ENCODE data around the gene HOXB3. TPM values are rescaled to one million over a fixed set of nuclear protein-coding genes. Genes with fewer than 3 reads are reported as not detected.

Gene HOXB3
- total RNA-seq, 4 donors from 2014 or later: 0.97 to 14.1 (median 3.9) TPM

GRCh38 chr17:48530208-48530886 lies 59.7 kb downstream of the HOXB3 start:
- no peak for DNase-seq (ENCODE audit: low spot score in 2 of 2)
- no peak overlapping the region for H3K4me3 ChIP-seq (ENCODE audit: low read depth, poor library complexity, severe bottlenecking)
- TF ChIP-seq POLR2A (IDR thresholded peaks at IDR 0.05) (no peak), CTCF (IDR thresholded peaks at IDR 0.05) (no peak)
- 85 to 89% methylated on average over 32 to 37 of the region's 37 CpGs for WGBS, 2 donors
- intact Hi-C loops (cut with DNase I; ENCODE audit: low total_unique reads): no loop called here

- no peak for DNase-seq (ENCODE audit: low spot score in 2 of 2)
- TF ChIP-seq CTCF (IDR thresholded peaks at IDR 0.05) (no peak), POLR2A (IDR thresholded peaks at IDR 0.05) (no peak)
- 62 to 74% methylated on average over 11 of the region's 11 CpGs for WGBS, 2 donors
- H3K4me3 ChIP-seq (ENCODE audit: low read depth, poor library complexity, severe bottlenecking): no peak overlapping the region
- intact Hi-C loops (cut with DNase I; ENCODE audit: low total_unique reads): no loop called here
Measured at GRCh38 chr17:48529683-48530009, 60.4 kb downstream of the HOXB3 start.

- intact Hi-C loops (cut with DNase I; ENCODE audit: low total_unique reads): no loop called here
- 74 to 75% methylated on average over 11 of the region's 11 CpGs for WGBS, 2 donors
- H3K4me3 ChIP-seq (ENCODE audit: low read depth, poor library complexity, severe bottlenecking): no peak overlapping the region
- no peak for TF ChIP-seq CTCF (IDR thresholded peaks at IDR 0.05)
- no peak for TF ChIP-seq POLR2A (IDR thresholded peaks at IDR 0.05)
- DNase-seq (ENCODE audit: low spot score in 2 of 2): no peak
Measured at GRCh38 chr17:48528936-48529682, 60.9 kb downstream of the HOXB3 start.

GRCh38 chr17:48528153-48528935 lies 61.7 kb downstream of the HOXB3 start:
- no peak overlapping the region for H3K4me3 ChIP-seq (ENCODE audit: low read depth, poor library complexity, severe bottlenecking)
- no peak for TF ChIP-seq POLR2A (IDR thresholded peaks at IDR 0.05)
- no peak for TF ChIP-seq CTCF (IDR thresholded peaks at IDR 0.05)
- WGBS, 2 donors: 71 to 75% methylated on average over 7 of the region's 7 CpGs
- DNase-seq (ENCODE audit: low spot score in 2 of 2): no peak
- intact Hi-C loops (cut with DNase I; ENCODE audit: low total_unique reads): no loop called here

GRCh38 chr17:48527547-48527932 lies 62.5 kb downstream of the HOXB3 start:
- DNase-seq (ENCODE audit: low spot score in 2 of 2): no peak
- no peak overlapping the region for H3K4me3 ChIP-seq (ENCODE audit: low read depth, poor library complexity, severe bottlenecking)
- TF ChIP-seq CTCF (IDR thresholded peaks at IDR 0.05) (no peak), POLR2A (IDR thresholded peaks at IDR 0.05) (no peak)
- intact Hi-C loops (cut with DNase I; ENCODE audit: low total_unique reads): no loop called here
- 86 to 92% methylated on average over 14 of the region's 14 CpGs for WGBS, 2 donors
